B cell (primary cell): ENCODE results near the gene DEGS1.

Experiments
- EZH2 ChIP-seq: IDR thresholded peaks from 2 replicates; pipeline ENCODE4 v1.6.1; 2012; ENCODE audit warnings: borderline replicate concordance, low read depth, mild to moderate bottlenecking, moderate library complexity, low read length; ENCODE audit not compliant: insufficient read depth, poor library complexity, severe bottlenecking
- TF ChIP-seq, protein P1 (sequence below): fragments of 200-600 bp; IDR thresholded peaks from one replicate; pipeline ENCODE4 v1.8.0; 2022; ENCODE audit warnings: antibody characterized with exemption, mild to moderate bottlenecking

DNA sequence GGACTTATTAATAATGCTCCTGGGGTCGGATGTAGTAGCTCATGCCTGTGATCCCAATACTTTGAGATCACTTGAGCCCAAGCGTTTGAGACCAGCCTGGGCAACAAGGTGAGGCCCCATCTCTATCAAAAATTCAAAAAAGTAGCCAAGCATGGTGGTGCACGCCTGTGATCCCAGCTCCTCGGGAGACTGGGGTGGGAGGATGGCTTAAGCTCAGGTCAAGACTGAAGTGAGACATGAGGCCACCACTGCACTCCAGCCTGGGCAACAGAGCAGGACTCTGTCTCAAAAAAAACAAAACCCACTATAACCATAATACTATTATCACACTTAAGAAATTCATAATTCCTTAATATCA lies 1.6 kb upstream of the DEGS1 start:
- TF ChIP-seq, protein P1, sequence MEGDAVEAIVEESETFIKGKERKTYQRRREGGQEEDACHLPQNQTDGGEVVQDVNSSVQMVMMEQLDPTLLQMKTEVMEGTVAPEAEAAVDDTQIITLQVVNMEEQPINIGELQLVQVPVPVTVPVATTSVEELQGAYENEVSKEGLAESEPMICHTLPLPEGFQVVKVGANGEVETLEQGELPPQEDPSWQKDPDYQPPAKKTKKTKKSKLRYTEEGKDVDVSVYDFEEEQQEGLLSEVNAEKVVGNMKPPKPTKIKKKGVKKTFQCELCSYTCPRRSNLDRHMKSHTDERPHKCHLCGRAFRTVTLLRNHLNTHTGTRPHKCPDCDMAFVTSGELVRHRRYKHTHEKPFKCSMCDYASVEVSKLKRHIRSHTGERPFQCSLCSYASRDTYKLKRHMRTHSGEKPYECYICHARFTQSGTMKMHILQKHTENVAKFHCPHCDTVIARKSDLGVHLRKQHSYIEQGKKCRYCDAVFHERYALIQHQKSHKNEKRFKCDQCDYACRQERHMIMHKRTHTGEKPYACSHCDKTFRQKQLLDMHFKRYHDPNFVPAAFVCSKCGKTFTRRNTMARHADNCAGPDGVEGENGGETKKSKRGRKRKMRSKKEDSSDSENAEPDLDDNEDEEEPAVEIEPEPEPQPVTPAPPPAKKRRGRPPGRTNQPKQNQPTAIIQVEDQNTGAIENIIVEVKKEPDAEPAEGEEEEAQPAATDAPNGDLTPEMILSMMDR: no peak
- no peak for TF ChIP-seq EZH2
